ENCODE results near the gene DNAJC17. TPM values are rescaled to one million over a fixed set of nuclear protein-coding genes. Genes with fewer than 3 reads are reported as not detected.

DNAJC17 gene
- total and polyA plus RNA-seq, 2 of the 13 experiments (the other 11 are each of a cell fraction or from before 2014, with no cell fraction given) = 22.2 to 26.5 TPM

DNA sequence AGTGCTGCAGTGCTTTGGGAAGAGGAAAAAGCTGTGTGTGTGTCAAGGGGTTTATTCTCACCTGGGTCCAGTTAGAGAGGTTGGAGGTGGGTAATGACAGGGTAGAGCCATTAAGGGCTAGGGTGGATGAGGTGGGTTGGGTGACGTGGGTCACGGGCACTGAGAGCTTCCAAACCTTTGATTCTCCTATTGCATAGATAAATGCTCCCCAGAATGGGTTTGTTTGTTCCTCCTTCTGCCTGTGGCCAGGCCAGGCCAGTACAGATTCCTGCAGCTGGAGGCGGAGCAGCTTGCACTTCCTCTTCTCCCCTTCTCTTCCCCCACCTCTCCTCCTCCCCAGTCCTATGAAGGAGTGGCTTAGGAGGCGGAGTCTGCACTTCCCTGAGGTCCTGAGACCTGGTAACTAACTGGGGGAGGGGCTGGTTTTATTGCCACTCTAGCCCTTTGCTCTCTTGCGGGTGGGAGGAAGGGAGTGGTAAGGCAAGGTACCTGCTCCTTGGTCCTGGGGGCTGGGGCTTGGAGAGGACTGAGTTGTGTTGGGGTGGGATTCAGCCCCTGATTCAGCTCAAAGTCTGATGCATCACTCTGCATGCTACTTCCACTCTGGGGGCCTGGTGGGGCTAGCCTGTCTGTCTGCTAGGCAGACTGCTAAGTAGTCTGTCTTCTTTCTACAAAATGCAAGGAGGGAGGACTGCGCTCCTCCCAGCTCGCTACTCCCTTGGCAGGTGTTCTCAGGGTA is 40.1 kb upstream of the DNAJC17 start (continued):
- no peak for TF ChIP-seq RNF2 (conservative IDR thresholded peaks at IDR 0.05; ENCODE audit: low read depth)
- no peak for TF ChIP-seq NR3C1 (CRISPR knock-in tag; IDR thresholded peaks at IDR 0.05)
- no peak for TF ChIP-seq ISX (CRISPR knock-in tag; conservative IDR thresholded peaks at IDR 0.05)
- TF ChIP-seq MATR3 (CRISPR knock-in tag; IDR thresholded peaks at IDR 0.05) = no peak
- TF ChIP-seq PATZ1 (CRISPR knock-in tag; IDR thresholded peaks at IDR 0.05) = peak; percentile 58; the same call in 1 of the 2 replicates
- TF ChIP-seq, protein P1, sequence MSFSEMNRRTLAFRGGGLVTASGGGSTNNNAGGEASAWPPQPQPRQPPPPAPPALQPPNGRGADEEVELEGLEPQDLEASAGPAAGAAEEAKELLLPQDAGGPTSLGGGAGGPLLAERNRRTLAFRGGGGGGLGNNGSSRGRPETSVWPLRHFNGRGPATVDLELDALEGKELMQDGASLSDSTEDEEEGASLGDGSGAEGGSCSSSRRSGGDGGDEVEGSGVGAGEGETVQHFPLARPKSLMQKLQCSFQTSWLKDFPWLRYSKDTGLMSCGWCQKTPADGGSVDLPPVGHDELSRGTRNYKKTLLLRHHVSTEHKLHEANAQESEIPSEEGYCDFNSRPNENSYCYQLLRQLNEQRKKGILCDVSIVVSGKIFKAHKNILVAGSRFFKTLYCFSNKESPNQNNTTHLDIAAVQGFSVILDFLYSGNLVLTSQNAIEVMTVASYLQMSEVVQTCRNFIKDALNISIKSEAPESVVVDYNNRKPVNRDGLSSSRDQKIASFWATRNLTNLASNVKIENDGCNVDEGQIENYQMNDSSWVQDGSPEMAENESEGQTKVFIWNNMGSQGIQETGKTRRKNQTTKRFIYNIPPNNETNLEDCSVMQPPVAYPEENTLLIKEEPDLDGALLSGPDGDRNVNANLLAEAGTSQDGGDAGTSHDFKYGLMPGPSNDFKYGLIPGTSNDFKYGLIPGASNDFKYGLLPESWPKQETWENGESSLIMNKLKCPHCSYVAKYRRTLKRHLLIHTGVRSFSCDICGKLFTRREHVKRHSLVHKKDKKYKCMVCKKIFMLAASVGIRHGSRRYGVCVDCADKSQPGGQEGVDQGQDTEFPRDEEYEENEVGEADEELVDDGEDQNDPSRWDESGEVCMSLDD (CRISPR knock-in tag; IDR thresholded peaks at IDR 0.05; ENCODE audit: borderline replicate concordance) = no peak
- TF ChIP-seq GABPB1 (CRISPR knock-in tag; IDR thresholded peaks at IDR 0.05) = no peak; the same call in 1 of the 2 replicates
- no peak for TF ChIP-seq TSC22D2 (CRISPR knock-in tag; IDR thresholded peaks at IDR 0.05; ENCODE audit: borderline replicate concordance)
- TF ChIP-seq ZNF547 (CRISPR knock-in tag; IDR thresholded peaks at IDR 0.05) = no peak
- TF ChIP-seq FOXJ3 (CRISPR knock-in tag; IDR thresholded peaks at IDR 0.05; ENCODE audit: borderline replicate concordance) = no peak
- peak; percentile 42; the same call in 1 of the 2 replicates for TF ChIP-seq TBX2 (CRISPR knock-in tag; IDR thresholded peaks at IDR 0.05; ENCODE audit: borderline replicate concordance)
- TF ChIP-seq ZBED4 (CRISPR knock-in tag; IDR thresholded peaks at IDR 0.05; ENCODE audit: borderline replicate concordance) = no peak
- no peak for TF ChIP-seq RFXAP (CRISPR knock-in tag; IDR thresholded peaks at IDR 0.05; ENCODE audit: borderline replicate concordance)
- no peak for TF ChIP-seq HMGXB4 (CRISPR knock-in tag; IDR thresholded peaks at IDR 0.05; ENCODE audit: borderline replicate concordance in 1 of 2, low read depth in 1 of 2)
- TF ChIP-seq DRAP1 (CRISPR knock-in tag; IDR thresholded peaks at IDR 0.05) = no peak
- TF ChIP-seq, protein P2, sequence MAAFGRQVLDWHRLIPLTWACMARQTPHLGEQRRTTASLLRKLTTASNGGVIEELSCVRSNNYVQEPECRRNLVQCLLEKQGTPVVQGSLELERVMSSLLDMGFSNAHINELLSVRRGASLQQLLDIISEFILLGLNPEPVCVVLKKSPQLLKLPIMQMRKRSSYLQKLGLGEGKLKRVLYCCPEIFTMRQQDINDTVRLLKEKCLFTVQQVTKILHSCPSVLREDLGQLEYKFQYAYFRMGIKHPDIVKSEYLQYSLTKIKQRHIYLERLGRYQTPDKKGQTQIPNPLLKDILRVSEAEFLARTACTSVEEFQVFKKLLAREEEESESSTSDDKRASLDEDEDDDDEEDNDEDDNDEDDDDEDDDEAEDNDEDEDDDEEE (CRISPR knock-in tag; IDR thresholded peaks at IDR 0.05) = no peak

Data from HepG2 (cell line).